NK-92 (cell line): ENCODE results near the gene RSKR.
A peak's percentile ranks its signal among the peaks of the same experiment; 100 is the strongest.
"Not testable (repeated sequence)": the region's sequence is repeated elsewhere in the genome, so short reads cannot be mapped to it uniquely, and the experiment has no call there.

Source experiments
- DNase-seq: peaks from one replicate; lab custom pipeline; 2025; ENCODE audit not compliant: unreplicated experiment; lab: John Stamatoyannopoulos, UW

RSKR gene

GRCh38 chr17:28624148-28624547 is 10.2 kb upstream of the RSKR start:
- DNase-seq, result no peak

GRCh38 chr17:28623696-28624095 is 9.7 kb upstream of the RSKR start:
- DNase-seq, result no peak

GRCh38 chr17:28622186-28622585 is 8.2 kb upstream of the RSKR start:
- DNase-seq, result no peak

GRCh38 chr17:28620010-28620409 is 6.0 kb upstream of the RSKR start:
- DNase-seq, result no peak

- DNase-seq, result no peak
These were observed 4.5 kb upstream of the RSKR start for GRCh38 chr17:28618464-28618863.

- no peak for DNase-seq
These were observed 2.3 kb upstream of the RSKR start for GRCh38 chr17:28616281-28616680.

GRCh38 chr17:28615260-28615940 is 1.4 kb upstream of the RSKR start:
- DNase-seq, result no peak

- no peak for DNase-seq
These were observed 781 bp downstream of the RSKR start for GRCh38 chr17:28612936-28613872.

- DNase-seq, result no peak
These were observed 1.5 kb downstream of the RSKR start for GRCh38 chr17:28612531-28612930.

- no peak for DNase-seq
These were observed 3.6 kb downstream of the RSKR start for GRCh38 chr17:28610376-28610775.

GRCh38 chr17:28604031-28604430 is 10.0 kb downstream of the RSKR start:
- DNase-seq, result not testable (repeated sequence)

- DNase-seq, result no peak
These were observed 14.4 kb downstream of the RSKR start for GRCh38 chr17:28599311-28600184.

GRCh38 chr17:28598799-28599310 is 15.1 kb downstream of the RSKR start, which contains the start of gene SPAG5:
SPAG5 (minus strand) TSS chr17:28599025; CDS start chr17:28598946, 79 bp downstream.
- peak; percentile 56 for DNase-seq

GRCh38 chr17:28598389-28598788 is 15.6 kb downstream of the RSKR start:
- DNase-seq, result no peak

- DNase-seq, result no peak
These were observed 16.2 kb downstream of the RSKR start for GRCh38 chr17:28597606-28598383.

- DNase-seq, result no peak
These were observed 21.7 kb downstream of the RSKR start for GRCh38 chr17:28592260-28592659.

- no peak for DNase-seq
These were observed 28.1 kb downstream of the RSKR start for GRCh38 chr17:28585851-28586250.

- DNase-seq, result no peak
These were observed 29.6 kb downstream of the RSKR start for GRCh38 chr17:28584434-28584833.

- DNase-seq, result no peak
These were observed 31.5 kb downstream of the RSKR start for GRCh38 chr17:28582513-28582912.

- no peak for DNase-seq
These were observed 33.0 kb downstream of the RSKR start for GRCh38 chr17:28580959-28581358.
